HG02938 (cell line): ENCODE measurements around the gene PAX7.

Experiments
- ATAC-seq: cut with Tn5 transposase; IDR thresholded peaks from one replicate; pipeline ENCODE4 v1.9.1; 2021; ENCODE audit warnings: mild to moderate bottlenecking, moderate library complexity; ENCODE audit not compliant: unreplicated experiment

PAX7 gene

DNA sequence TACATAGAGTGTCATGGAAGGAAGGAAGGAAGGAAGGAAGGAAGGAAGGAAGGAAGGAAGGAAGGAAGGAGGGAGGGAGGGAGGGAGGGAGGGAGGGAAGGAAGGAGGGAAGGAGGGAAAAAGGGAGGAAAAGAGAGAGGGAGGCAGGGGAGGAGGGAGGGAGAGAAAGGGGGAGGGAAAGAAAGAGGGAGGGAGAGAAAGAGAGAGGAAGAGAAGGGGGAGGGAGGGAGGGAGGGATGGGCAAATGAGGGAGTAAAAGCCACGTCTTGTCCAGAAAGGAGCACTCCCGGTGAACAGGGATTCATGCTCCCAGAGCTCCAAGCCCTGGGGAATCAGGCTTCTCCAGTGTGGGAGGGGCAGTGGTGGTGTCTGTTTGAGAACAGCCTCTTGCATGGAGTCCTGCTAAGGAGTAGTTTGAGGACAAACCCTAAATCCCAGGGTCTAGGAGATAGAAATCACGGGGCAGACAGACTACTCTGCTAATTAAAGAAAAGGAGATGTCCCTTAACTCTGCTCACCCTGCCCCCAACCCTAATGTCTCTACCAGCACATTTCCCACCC, 157.3 kb downstream of the PAX7 start:
- ATAC-seq = no peak

DNA sequence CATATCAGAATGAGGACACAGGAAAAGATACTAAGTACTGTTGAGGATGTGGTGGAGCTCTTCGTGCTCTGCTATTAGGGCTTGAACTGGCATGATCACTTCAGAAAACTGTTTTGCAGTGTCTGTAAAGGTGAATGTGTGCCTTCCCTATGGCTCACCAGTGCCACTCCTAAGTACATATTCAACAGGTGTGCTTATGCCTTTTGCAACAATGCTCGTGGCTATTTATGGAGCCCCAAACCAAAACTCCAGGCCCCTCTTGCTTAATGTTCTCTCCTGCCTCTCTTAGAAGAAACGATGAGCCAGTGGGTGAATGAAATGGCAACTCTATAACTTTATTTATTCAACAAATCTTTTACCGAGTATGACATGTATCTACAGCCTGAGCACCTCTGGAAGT, 158.6 kb downstream of the PAX7 start:
- ATAC-seq = no peak

DNA sequence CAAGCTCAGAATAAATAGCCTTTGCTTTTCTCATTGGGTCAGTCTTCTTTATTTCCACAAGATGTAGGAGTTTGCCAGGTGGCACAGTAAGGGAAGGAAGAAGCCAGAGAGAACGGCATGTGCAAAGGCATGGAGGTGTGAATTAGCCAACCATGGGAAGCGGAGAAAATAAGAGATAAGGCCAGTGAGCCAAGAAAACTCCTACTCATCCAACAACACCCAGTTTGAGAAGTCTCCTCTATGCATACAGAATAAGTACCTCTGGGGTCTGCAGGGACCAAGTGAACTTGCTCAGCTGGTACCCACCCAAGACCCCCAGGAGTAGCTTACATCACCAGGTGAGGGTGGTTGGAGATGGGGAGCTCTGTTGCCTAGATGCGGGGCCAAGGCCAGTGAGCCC, 162.1 kb downstream of the PAX7 start:
- ATAC-seq = no peak

DNA sequence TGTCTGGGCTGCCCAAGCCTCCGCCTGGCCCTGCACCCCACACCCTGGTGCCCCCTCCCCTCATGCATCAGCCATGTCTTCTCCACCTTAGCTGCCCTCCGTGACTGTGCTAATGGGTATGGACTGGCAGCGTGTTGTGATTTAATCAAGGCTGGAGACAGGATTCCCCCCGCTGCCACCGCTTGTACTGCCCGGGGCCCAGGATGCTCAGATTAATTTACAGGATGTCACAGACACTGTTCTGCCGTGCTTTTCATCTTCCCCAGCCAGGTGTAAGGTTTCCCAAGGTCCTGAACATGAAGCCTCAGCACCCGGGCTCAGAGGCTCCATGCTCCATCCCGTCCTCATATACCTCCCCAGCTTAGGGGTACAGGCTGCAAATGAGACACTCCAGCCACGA, 162.5 kb downstream of the PAX7 start:
- no peak for ATAC-seq

DNA sequence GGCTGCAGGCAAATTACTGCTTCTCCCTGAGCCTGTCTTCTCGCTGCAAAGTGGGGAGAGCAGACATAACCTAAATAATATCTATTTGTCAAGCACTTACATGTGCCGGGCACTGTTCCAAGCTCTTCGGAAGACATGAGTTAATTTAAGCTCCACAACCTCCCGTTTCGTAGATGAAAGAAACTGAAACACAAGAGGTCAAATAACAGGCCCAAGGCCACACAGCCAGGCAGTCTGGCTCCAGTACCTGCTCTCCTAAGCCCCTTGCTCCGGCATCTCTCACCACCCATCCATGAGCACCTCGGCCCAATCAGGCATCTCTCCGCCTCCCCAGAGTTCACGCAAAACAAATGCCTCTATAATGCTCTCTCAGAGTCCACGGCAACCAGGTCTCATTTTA, 163.4 kb downstream of the PAX7 start:
- ATAC-seq = no peak

DNA sequence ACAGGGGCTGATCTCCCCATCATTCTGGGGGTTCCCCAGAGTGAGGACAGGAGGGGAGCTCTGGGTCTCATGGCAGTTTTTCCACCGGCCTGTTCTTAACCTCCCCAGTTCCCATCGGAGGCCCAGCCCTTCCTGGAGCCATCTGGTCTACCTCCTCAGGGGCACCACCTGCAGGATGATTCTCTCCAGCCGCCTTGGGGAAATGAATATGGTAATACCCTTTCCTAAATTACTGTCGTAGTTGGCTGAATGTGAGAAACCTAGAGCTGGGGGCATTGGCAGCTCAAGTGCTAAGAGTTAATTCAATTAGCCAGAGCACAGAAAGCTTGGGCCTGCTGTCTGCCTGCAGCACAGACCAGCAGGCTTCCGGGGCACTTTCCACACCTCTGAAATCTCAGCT, 163.9 kb downstream of the PAX7 start:
- ATAC-seq = no peak

DNA sequence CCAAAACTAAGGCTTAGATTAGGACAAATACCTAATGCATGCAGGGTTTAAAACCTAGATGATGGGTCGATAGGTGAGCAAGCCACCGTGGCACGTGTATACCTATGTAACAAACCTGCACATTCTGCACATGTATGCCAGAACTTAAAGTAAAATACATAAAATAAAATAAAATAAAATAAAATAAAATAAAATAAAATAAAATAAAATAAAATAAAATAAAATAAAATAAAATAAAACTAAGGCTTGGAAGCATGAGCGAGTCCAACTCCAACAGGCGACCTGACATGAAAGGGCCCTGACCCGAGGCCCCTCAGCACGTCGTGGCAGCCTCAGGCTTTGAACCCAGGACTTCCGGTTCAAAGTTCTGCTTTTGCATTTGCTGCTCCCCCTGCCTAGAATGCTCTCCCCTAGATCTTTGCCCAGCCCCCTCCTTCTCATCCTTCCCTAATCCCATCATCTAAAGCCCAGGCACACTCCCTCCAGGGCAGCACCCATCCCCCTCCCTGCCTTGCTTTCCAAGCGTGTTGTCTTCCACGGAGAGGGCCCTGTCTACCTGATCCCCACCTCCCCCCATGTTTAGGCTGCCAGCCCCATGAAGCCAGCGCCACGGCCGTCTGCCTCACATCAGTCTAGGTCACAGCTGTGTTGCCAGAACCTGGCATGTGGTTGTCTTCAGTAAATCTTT, 164.5 kb downstream of the PAX7 start:
- ATAC-seq = no peak

DNA sequence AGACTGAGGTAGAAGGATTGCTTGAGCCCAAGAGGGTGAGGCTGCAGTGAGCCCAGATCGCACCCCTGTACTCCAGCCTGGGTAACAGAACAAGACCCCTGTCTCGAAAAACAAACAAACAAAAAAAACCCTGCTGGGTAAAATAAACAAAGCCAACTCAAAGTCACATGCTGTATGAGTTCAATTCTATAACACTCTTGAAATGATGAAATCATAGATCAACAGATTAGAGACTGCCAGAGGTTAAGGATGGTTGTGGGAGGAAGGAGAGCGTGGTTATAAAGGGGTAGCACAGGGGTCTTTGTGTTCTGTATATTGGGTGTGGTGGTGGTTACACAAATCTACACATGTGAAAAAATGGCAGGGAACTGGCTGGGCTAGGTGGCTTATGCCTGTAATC, 166.3 kb downstream of the PAX7 start:
- ATAC-seq = no peak
